Peyer's patch (tissue), 4 donors: Measurements from ENCODE around the gene SRBD1. TPM values are rescaled to one million over a fixed set of nuclear protein-coding genes. Genes with fewer than 3 reads are reported as not detected.

Source experiments
- DNase-seq, 3 donors: peaks; one replicate each; pipeline ENCODE4 v3.0.0-alpha.2; 2017 to 2019
- H3K27ac ChIP-seq, 4 donors: fragments of 200-600 bp; sonication (generic); one replicate each; pipeline ENCODE4 v1.5.1; 2016 to 2019
- H3K27me3 ChIP-seq, 2 donors: fragments of 200-600 bp; sonication (generic); one replicate each; pipeline ENCODE4 v1.5.1; 2019
- H3K36me3 ChIP-seq, 3 donors: fragments of 200-600 bp; sonication (generic); one replicate each; pipeline ENCODE4 v1.5.1; 2016 to 2019
- H3K4me1 ChIP-seq, 4 donors: fragments of 200-600 bp; sonication (generic); one replicate each; pipeline ENCODE4 v1.5.1; 2016 to 2019
- H3K4me3 ChIP-seq, 4 donors: fragments of 200-600 bp; sonication (generic); 1 replicate in 3 of 4; 2 replicates in 1 of 4; pipeline ENCODE4 v1.5.1; 2016 to 2019; ENCODE audit warnings: mild to moderate bottlenecking in 1 of 4
- H3K9me3 ChIP-seq, 4 donors: fragments of 200-600 bp; sonication (generic); one replicate each; pipeline ENCODE4 v1.5.1; 2016 to 2019; ENCODE audit warnings: mild to moderate bottlenecking in 1 of 4
- CTCF ChIP-seq, 6 experiments: fragments of 450-650 bp in 4 of 6; fragments of 200-600 bp in 2 of 6; sonication (generic) in 1 of 6; IDR thresholded peaks; one replicate each; pipeline ENCODE4 v1.5.1; 2017 to 2019; ENCODE audit warnings: antibody characterized with exemption in 6 of 6, mild to moderate bottlenecking in 3 of 6, moderate library complexity in 1 of 6
- POLR2A ChIP-seq, 2 donors: fragments of 450-650 bp; IDR thresholded peaks; one replicate each; pipeline ENCODE4 v1.5.1; 2017; ENCODE audit warnings: antibody characterized with exemption in 2 of 2, mild to moderate bottlenecking in 2 of 2, moderate library complexity in 2 of 2
- total RNA-seq, 4 donors: library from RNA; depleted of rRNA; stranded (reverse); fragments of >200 nt; gene quantifications; one replicate each; pipeline ENCODE4 v1.1.0, GENCODE V29; 2016

Gene SRBD1
- total RNA-seq, 4 donors from 2014 or later = 14.9 to 32.2 (median 22.5) TPM

- TF ChIP-seq CTCF (IDR thresholded peaks at IDR 0.05) (no peak), POLR2A (IDR thresholded peaks at IDR 0.05) (no peak)
- Histone ChIP-seq H3K27ac (no peak overlapping the region), H3K36me3 (no peaks in the 10 kb centered on the region), H3K9me3 (no peaks in the 10 kb centered on the region), H3K4me1 (no peaks in the 10 kb centered on the region), H3K27me3 (no peaks in the 10 kb centered on the region), H3K4me3 (no peak overlapping the region)
- no peak for DNase-seq
These were observed 228.3 kb downstream of the SRBD1 start for GRCh38 chr2:45382744-45383143.

GRCh38 chr2:45380131-45380836 lies 230.8 kb downstream of the SRBD1 start:
- DNase-seq = no peak
- H3K27ac ChIP-seq = no peak overlapping the region

GRCh38 chr2:45379399-45380087 lies 231.5 kb downstream of the SRBD1 start:
- Histone ChIP-seq H3K36me3 (no peaks in the 10 kb centered on the region), H3K27me3 (no peaks in the 10 kb centered on the region)

More at GRCh38 chr2:45380131-45380836, 230.8 kb downstream of the SRBD1 start:
- Histone ChIP-seq H3K9me3 (no peaks in the 10 kb centered on the region), H3K27me3 (no peaks in the 10 kb centered on the region), H3K36me3 (no peaks in the 10 kb centered on the region), H3K4me1 (no peaks in the 10 kb centered on the region), H3K4me3 (no peak overlapping the region)
- TF ChIP-seq POLR2A (IDR thresholded peaks at IDR 0.05) (no peak), CTCF (IDR thresholded peaks at IDR 0.05) (no peak)

GRCh38 chr2:45373534-45373933 lies 237.5 kb downstream of the SRBD1 start:
- Histone ChIP-seq H3K4me1 (no peaks in the 10 kb centered on the region), H3K27ac (no peak overlapping the region), H3K4me3 (no peak overlapping the region), H3K9me3 (no peaks in the 10 kb centered on the region), H3K36me3 (no peaks in the 10 kb centered on the region), H3K27me3 (no peaks in the 10 kb centered on the region)
- no peak for DNase-seq
- TF ChIP-seq POLR2A (IDR thresholded peaks at IDR 0.05) (no peak), CTCF (IDR thresholded peaks at IDR 0.05) (no peak)

More at GRCh38 chr2:45379399-45380087, 231.5 kb downstream of the SRBD1 start:
- Histone ChIP-seq H3K4me1 (no peaks in the 10 kb centered on the region), H3K27ac (no peak overlapping the region), H3K9me3 (no peaks in the 10 kb centered on the region), H3K4me3 (no peak overlapping the region)
- no peak for DNase-seq
- no peak for TF ChIP-seq POLR2A (IDR thresholded peaks at IDR 0.05)
- no peak for TF ChIP-seq CTCF (IDR thresholded peaks at IDR 0.05)

GRCh38 chr2:45370369-45370768 lies 240.7 kb downstream of the SRBD1 start:
- TF ChIP-seq POLR2A (IDR thresholded peaks at IDR 0.05) = no peak
- no peak for TF ChIP-seq CTCF (IDR thresholded peaks at IDR 0.05)
- no peak overlapping the region for H3K4me3 ChIP-seq
- H3K27me3 ChIP-seq = no peaks in the 10 kb centered on the region
- no peak for DNase-seq
- H3K4me1 ChIP-seq = no peaks in the 10 kb centered on the region
- no peaks in the 10 kb centered on the region for H3K36me3 ChIP-seq
- H3K9me3 ChIP-seq = no peaks in the 10 kb centered on the region
- no peak overlapping the region for H3K27ac ChIP-seq
